RKO (cell line): ENCODE measurements around the gene GLP2R.

Experiments
- DNase-seq: peaks from one replicate; pipeline ENCODE4 v3.0.0-alpha.2; 2016; ENCODE audit warnings: low spot score

GLP2R gene

DNA sequence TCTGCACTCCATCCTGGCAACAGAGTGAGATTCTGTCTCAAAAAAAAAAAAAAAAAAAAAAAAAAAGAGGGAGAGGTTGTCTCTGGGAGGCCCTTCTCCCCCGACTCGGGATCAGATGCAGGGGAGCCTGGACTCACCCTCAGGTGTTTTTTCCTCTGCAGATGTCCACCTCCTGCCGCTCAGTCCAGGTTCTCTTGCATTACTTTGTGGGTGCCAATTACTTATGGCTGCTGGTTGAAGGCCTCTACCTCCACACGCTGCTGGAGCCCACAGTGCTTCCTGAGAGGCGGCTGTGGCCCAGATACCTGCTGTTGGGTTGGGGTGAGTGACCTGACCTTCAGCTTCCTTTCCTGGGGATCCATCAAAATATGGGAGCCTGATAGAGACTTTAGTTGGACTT is 34.1 kb downstream of the GLP2R start:
- no peak for DNase-seq

DNA sequence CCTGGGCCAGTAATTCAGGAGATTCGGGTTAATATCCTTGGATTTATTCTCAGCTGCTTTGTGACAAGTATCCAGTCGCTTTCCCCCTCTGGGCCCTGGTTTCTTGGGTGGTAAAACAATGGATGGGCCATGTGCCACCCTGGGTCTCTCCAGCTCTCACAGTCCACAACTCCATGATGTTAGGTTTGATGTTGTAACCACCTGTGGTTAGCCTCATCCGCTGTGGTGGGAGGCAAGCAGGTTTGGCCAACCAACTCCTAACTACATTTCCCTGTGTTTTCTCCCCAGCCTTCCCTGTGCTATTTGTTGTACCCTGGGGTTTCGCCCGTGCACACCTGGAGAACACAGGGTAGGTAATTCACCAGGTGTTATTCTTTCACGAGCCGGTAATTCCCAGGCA is 35.1 kb downstream of the GLP2R start:
- no peak for DNase-seq

DNA sequence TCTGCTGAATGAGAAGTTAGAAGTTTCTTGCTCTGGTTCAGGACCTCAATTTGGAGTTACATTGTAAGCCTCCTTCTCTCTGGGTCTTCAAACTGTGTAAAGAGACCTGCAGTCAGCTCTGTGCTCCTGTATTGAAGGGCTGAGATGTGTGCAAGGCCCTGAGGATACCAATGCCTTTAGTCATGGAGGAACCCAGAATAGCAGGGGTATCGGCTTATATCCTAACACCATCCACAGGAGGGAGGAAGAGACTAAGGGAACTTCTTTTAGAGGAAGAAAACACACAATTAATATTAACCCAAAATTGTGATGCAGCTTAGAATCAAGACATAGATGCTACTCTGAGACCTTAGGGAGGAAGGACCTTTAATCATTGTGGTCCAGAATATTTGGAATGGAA is 36.5 kb downstream of the GLP2R start:
- DNase-seq: no peak

DNA sequence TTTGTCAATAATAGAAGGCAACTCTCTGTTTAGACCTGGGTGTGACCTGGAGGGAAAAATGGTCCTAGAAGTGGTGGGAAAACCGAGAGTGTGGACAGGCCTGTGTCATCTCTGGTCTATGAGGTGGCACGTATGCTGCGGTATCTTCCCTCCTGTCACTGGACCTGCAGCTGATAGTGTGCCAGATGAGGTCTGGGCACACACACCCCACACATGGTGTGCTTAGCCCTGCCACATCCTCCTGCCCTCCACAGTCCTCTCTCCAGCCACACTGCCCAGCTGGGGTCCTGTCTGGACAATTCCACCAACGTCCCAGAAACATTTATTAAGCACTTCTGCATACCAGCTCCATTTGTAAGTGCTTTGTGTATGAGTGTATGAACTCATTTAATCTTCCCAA is 37.2 kb downstream of the GLP2R start:
- no peak for DNase-seq

DNA sequence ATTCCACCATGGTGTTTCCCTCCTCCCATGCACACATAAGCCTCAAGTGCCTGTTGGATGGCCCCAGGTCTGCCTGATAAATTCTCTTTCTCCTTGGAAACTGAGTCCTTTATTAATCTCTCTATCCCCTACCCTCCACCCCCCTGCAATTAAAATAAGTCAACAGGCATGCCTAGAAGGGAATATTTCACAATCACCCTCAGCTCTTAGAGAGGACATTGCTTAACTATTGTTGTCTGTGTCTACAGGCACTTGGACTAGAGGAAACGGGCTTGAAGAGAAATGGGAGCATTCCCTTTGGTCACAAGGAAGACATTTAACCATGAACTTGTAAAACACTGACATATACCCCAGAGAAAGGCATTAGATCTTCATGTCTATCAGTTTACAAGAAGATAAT is 39.9 kb downstream of the GLP2R start:
- DNase-seq: no peak

DNA sequence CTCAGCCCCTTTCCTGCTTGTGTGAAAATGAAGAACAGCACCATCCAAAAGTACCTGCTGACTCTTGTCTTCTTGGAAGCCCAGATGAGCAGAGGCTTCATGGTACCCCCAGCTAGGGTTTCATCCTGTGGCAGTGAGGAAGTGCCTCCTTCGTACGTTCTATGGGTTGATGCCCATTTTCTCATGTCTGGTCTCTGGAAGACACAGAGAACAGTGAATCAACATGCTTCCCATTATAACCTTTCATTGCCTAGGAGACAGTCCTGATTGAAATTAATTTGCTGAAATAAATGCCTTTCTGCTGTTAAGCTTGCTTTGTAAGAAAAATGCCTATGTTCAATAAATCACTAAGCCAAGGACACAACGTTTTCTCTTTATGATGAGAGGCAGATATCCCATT is 42.8 kb downstream of the GLP2R start:
- DNase-seq: no peak

DNA sequence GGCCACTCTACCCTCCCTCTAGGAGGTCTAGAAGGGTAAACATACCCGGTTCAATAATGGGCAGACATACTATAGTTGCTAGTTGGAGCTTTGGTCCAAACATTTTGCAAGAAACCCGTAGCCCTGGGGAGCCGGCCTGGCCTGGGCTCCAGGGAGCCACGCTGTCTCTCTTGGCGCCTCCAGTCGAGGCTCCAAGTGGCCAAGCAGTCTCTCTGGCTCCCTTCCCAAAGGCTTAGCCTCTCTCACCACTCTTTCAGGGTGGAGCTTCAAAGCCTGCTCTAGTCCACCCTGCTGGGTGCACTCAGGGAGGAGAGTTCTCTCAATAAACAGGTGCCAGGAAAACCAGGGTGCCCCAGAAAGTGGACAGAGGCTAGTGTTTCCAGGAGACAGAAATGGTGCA is 47.1 kb downstream of the GLP2R start:
- no peak for DNase-seq

DNA sequence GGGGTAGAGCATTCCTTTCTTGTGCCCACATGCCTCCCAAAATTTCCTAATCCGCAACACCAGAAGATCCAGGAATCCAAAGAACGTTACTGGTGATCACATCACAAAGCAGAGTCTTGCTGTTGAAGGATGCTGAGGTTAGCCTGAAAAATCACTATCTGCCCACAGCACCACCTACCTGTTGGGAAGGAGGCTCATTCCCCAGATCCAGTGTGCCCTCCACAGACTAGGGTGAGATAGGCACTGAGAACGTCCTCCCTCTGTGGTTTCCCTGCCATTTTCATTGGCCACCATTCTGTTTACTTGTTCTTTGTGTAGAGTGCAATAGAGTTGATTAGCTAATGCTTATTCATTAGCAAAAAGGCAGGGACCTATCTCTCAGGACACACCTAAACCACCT is 49.0 kb downstream of the GLP2R start:
- DNase-seq: no peak

DNA sequence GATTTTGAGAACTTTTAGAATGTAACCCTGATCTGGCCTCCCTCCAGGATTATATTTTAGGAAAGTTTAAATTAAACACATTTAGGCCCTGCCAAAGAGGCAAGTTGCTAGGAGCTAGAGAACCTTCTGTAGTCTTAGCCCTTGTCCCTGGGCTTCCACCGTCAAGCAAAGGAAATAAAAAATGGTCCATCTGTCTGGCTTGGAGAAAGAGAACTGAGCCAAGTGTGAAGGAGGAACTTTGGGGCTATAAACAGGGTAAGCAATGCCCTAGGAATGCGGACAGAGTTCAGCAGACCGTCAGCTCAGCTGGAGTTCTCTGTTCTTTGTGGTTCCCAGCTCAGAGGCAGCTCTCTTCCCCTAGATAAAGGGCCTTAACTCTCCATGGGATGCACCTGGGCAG is 49.7 kb downstream of the GLP2R start:
- DNase-seq: no peak

DNA sequence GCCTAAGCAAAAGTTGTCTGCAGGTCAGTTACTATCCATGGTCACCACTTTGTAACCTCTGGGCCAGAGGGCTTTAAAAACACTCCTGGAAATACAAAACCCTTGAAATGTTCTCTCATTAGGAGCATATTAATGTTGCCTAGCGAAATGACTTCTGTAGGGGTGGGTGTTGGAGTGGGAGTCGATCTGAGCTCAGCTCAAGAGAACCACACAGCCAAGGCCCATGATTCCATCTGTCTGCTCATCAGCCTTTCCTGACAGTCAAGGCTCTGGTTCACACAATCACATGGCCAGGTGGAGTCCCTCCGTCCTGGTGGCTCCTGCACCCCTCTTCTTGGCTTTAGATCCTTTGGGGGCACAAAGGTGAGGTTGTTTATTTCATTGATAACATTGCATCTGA is 52.6 kb downstream of the GLP2R start:
- no peak for DNase-seq

DNA sequence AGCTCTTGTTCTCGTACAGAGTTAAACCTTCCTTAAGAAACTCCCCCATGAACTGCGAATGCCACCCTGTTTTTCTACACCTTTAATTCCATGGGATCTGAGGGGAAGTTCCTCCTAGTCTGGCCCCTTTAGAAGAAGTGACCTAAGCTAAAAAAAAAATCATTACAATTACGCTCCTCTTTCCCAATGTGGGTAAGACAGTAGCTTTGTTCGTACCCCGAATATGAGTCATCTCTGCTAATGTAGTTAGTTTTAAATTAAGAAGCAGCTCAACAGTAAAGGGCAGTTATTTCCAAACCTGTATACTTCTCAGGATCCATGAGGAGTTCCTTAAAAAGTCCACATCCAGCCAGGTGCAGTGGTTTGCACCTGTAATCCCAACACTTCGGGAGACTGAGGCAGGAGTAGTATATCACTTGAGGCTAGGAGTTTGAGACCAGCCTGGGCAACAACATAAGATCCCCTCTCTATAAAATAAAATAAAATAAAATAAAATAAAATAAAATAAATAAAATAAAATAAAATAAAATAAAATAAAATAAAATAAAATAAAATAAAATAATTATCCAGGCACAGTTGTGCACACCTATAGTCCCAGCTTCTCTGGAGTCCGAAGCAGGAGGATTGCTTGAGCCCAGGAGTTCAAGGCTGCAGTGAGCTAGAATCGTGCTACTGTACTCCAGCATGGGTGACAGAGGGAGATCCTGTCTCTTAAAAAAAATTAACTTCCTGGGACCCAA is 53.2 kb downstream of the GLP2R start:
- DNase-seq: no peak

DNA sequence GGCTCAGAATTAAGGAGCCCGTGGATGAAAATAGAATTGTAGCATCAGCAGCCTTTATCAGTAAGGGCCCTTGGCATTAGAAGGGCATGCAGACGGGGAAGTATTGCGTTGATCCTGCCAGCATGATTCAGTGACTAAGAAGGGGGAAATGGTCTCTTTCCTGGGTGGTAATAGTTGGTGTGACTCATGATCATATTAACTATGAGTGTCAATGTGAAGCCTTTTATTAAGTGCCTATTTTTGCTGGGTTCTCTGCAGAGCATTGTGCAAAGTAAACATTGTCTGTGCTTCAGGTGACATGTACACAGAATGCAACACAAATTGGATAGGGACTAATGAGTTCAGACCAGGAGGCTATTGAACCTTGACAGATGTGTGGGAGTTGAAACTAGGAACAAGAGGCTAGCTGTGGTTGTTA is 54.9 kb downstream of the GLP2R start:
- DNase-seq: peak; percentile 15

DNA sequence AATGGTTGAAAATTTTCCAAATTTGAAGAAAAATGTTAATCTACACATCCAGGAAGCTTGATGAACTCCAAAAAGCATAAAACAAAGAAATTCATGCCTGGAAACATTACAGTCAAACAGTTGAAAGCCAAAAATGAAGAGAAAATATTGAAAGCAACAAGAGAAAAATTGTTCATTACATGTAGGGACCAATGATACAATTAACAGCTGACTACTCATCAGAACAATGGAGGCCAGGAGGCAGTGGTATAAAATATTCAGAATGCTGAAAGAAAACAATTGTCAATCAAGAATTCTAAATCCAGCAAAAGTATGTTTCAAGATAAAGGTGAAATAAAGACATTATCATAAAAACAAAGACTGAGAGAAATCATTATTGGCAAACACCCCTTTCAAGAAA is 57.7 kb downstream of the GLP2R start:
- no peak for DNase-seq

DNA sequence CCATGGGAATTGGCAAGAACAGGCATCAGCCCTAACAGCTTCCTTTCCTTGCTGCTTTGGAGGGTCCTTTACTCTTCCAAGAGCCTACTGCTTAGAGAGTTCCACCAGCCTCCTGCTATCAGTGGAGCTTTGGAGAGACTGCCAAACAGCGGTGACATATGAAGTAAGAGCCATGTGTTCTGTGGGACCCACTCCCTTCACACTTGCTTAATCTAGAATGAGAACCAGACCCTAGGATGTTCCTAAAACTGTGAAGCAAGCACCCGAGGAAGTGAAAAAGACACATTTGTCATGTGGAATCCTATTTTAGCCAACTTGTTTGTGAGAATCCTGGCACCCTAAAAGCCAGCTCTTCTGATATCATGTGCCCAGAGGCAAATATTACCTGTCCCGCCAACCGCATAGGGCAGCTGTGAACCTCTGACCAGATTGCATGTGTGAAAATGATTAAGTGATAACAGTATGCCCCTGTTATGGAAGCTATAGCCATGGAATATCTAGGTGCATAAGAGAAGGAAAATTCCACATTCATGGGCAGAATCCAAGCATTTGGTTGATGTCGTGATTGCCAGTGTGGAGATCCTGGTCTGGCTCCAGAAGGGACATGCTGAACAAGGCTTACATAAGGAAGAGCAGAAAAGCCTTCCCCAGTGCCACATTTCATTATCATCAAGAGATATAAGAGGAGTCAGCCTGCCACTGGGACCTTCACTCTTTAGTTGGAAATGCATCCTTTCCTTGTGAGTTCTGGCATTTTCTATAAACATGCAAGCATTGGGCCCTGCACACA is 60.6 kb downstream of the GLP2R start:
- no peak for DNase-seq

DNA sequence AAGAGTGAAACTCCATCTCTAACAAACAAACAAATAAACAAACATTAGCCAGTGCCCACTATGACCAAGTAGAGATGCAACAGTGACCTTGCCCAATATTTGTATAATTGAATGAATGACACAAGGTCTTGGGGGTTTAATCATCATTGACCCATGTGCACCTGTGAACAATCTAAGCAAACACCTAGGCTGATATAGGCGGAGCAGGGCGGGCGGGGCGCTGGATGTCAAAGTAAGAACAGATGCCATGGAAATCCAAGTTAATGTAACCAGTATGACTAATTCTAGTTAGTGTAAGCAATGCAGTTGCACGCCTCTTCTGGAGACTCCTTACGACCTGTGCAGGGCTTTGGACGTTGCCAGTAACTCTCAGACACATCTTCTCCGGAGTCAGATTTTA is 61.8 kb downstream of the GLP2R start:
- no peak for DNase-seq

DNA sequence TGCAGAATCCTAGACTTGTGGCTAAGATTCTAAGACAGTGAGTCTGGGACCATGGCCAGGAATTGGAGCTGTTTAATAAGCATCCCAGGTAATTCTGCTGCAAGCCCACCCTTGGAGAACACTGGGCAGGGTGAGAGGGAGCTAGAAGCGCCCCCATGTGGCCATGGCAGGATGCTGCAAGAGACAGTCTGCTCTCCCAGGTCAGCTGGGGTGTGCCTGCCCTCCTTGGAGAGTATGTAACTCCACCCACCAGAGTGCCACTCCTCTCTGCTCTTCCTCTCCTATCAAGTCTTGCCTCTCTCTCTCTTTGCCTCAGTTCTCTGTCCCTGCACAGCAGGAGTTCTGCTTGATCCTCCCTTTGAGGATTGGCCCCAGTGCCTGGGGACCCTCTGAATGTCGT is 64.4 kb downstream of the GLP2R start:
- DNase-seq: peak; percentile 19

DNA sequence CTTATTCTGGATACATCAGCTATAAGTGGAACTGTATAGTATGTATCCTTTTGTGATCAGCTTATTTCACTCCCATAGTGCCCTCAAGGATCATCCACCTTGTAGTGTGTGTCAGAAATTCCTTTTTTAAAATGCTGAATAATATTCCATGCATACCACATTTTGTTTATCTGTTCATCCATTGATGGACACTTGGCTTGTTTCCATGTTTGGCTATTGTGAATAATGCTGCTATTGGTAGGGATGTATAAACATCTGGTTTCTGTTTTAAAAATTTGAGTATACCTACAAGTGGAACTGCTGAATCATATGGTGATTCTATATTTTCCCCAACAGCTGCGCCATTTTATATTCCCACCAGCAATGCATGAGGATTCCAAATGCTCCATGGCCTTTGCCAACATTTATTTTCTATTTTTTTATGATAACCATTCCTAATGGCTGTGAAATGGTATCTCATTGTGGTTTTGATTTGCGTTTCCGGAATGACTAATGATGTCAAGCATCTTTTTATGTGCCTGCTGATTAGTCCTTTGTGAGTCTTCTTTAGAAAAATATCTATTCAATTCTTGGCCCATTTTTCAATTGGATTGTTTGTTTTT is 67.8 kb downstream of the GLP2R start:
- no peak for DNase-seq

DNA sequence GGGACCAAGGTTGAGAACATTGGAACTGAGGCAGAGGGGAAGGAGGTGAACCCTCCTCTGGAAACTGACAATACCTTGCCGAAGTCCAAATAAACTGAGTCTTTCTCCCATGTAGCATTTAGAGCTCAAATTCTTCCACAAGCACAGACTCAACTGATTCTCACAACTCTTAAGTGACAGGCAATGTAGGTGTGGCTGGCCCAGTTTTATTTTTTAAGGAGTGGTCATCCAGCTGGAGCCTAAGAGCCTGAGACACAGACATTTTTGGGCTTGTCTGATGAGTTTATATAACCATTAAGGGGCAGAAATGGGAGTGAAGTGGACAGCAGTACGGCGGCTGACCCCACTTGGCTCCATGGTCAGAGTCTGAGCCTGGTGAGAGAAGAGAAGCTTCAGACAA is 68.5 kb downstream of the GLP2R start:
- no peak for DNase-seq

DNA sequence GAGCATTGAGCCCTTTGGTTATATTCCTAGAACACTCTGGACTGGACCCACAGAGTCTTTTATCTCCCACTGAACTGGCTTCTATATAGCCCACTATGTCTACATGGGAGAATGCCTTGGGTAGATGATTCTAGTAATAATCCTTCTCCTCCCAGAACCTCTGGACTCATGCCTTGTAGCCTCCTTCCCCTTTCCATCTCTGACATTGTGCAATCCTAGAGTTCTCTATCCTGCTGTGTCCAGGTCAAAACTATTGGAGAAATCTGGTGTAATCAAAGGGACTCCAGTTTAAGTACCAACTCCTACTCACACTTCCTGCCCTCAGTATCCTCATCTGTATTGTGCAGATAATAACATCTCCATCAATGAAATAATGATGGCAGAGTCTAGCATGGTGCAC is 70.2 kb downstream of the GLP2R start:
- DNase-seq: no peak

DNA sequence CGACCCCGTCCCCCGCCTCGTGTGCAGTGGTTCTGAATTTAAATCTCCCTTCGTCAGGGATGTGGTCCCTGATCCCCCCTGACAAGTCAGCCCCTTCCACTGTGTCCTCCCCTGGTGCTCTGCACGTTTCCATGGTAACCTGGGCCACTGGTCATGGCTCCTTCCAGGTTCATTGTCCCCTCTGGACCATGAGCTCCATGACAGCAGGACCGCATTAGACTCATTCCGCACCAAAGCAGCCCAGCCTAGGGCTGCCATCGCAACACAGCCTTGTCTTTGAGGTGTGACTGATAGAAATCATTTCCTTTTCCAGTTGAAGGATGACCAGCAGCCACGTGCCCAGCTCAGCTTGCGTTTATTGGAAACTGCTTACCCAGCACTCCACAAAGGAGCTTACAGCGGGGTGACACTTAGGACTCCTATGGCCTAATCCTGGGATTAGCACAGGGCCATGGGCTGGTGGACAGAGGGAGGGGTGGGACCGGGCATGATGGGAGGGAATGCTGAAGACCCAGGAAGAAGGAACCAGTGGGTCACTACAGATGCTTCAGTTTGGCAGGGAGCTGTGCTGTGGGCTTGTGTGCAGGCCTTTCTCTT is 71.7 kb downstream of the GLP2R start:
- DNase-seq: no peak

DNA sequence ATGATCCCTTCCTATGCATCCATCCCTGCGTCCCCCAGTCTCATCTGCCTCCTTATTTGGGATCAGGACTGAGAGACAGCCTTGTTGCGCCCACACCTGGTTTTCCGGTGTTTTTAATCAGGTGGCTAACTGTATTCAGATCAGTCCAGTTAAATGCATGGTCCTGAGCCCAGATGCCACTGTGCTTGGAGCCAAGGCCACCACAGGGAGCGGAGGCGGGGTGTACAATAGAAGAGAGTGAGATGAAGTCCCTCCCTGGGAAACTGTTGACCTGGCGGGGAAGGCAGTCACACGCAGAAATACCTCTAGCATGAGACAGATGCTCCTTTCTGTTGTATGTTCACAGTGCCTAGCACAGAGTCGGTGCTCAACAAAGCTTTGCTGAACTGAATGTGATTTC is 73.1 kb downstream of the GLP2R start:
- no peak for DNase-seq

DNA sequence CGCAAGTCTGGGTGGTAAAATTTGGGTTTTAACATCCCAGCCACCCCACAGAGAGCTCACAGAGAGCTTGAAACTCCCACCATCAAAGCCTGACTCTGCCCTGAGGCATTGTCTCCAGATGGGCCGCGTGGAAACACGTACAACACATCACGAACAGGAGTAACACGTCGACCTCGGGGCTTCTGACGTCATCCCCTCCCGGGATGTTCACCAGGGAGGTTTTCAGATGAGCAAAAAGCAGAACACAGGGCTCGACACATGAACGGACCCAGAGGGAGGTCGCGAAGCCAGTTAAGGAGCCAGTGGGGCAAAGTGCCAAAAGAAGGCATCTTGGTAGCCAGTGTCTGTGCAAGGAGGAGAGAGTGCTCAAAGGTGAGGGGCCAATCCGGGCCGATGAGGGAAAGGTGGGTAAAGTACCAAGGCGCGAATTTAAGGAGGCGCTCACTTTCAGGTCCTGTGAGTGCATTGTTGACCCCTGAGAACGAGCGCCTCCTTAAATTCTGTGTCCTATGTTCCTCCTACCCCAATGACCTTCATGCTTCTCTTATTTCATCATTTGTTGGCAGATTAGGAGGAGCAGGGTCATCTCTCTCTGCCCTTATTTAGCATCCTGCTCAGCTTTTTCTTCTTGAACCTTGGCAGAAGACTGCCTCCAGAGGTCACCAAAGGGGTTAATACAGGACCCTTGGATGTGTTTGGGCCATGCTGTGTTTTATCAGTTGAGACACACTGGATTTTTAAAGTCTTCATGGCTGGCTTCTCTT is 73.7 kb downstream of the GLP2R start:
- DNase-seq: no peak
